NCI-H524 (cell line): ENCODE data around the gene FGR.

Source experiments
- DNase-seq, 2 experiments: peaks; one replicate each; lab custom pipeline; 2025; lab: John Stamatoyannopoulos, UW

Gene FGR

GRCh38 chr1:27567971-27568299, 67.0 kb downstream of the FGR start:
- no peak for DNase-seq

- no peak for DNase-seq
These were observed 67.8 kb downstream of the FGR start for GRCh38 chr1:27567146-27567526.

DNA sequence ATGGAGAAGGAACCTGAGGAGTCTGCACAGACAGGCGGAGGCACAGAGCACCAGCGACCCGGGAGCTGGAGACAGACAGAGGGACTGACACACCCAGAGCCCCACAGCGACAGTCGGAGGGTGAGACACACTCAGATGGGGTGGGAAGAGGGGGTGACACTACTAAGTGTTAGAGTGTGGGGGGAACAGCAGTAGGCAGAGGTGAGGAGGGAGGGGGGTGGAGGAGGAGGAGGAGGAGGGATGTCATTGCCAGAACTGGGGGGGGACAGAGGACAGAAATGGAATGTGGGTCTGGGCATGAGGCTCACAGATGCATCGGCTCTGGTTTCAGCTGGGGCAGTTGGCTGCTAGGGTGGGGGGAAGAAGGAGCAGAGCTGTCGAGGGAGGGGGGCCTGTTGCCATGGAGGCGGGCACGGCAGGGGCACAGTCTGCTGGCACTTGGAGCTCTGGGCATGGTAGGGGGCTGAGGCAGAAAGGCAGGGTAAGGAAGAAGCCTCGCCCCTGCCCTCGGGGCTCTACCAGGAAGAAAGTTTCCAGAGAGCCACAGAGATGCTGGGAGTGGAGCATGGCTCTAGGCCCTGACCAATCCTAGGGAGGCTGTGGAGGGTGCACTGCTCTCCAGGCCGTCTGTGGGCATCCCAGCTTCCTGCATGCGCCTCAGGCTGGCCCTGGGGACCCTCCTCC, 68.4 kb downstream of the FGR start:
- DNase-seq: no peak

DNA sequence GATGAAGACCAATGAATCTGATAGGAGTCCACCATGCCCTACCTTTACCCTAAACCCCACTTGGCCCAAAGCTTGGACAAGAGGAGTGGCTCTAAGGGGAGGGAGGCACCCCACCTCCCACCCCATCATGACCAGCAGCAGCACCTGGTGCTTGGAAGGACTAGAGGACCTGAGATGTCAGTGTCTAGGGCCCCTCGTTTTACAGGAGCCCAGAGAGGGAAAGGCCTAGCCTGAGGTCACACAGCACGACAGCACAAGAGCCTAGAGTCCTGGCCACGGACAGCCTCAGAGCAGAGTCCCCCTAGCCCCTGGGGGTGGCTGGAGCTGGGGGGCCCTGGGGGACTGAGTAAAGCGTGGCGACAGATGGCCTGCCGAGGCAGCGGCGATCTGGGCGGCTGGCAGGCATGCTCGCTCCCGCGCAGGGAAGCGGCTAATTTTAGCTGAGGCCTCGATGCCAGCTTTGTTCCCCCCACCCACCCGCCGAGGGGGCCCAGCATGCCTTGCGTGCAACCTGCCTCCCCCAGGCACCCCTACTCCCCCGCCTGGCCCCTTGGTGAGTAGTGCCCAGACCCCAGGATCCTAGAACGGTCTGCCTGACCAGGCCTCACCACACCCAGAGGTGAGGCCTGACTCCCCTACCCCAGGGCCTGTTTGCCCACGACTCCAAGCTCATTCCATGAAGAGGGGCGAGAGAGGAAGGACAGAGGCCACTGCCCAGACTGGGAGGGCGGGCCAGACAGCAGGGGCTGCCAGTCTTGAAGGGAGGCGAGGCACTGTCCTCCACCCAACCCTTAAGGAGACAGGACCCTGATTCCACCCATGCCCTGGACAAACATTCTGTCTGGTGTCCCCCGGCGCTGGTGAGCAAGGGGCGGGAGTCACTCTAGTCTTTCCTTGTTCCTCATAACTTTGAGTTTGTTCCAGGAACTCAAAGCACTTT, 70.0 kb downstream of the FGR start:
- no peak for DNase-seq

DNA sequence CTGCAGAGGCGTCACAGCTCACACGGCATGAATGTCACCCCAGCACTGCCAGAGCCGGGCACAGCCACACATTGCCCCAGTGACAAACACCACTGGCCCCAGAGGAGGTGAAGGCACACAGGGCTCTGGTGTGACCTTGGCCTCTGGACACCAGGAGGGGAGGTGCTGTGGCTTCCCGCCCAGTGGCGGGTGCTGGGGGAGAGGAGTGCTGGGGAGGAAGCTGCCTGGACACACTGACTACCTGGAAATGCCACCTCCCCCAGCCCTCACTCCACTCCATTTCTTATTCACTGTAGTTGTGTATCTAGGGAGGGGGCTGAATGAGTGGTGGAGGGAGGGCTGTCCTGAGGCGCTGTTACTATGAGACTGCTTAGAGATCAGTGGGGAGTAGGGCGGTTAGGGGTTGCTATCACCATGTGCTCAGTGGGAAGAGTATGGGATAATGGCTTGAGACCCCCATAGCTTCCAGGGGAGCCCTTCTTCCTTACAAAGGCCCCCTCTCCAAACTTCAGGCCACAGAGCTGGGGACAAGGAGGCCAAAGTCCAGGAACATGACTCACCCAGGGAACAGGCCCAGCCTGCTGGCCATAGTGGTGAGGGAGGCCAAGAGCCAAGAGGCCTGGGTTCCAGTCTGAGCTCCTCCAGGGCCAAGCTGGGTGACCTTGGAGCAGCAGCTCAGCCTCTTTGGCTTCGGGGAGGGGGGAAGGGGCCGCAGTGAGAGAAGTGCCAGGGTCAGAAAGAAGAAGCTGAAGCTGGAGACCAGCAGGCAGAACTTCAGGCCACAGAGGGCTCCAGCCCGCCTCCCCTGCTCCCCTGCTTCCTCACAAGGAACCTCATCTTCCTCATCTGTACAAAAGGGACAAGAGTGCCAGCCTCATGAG, 71.2 kb downstream of the FGR start:
- no peak for DNase-seq

GRCh38 chr1:27563341-27563590, 71.7 kb downstream of the FGR start:
- DNase-seq: no peak

- no peak for DNase-seq
These were observed 72.2 kb downstream of the FGR start for GRCh38 chr1:27562534-27563340.
